Stimulated activated CD8-positive, alpha-beta memory T cell treated with anti-CD3 and anti-CD28 coated beads, Interleukin-4, amount 100 ng/mL, for 1 hour (primary cell): ENCODE results near the gene INPP5E.
"Not testable (repeated sequence)": the region's sequence is repeated elsewhere in the genome, so short reads cannot be mapped to it uniquely, and the experiment has no call there.

Source experiments
- DNase-seq, 2 donors: peaks; one replicate each; pipeline ENCODE4 v3.0.0-alpha.2; 2020; ENCODE audit warnings: low read depth in 2 of 2, low spot score in 1 of 2

Gene INPP5E

GRCh38 chr9:136430588-136431234 lies 8.9 kb downstream of the INPP5E start:
- no peak for DNase-seq

- no peak for DNase-seq
Observed at GRCh38 chr9:136429683-136430491, 9.8 kb downstream of the INPP5E start.

- no peak for DNase-seq
Observed at GRCh38 chr9:136429075-136429628, 10.5 kb downstream of the INPP5E start.

- no peak for DNase-seq
Observed at GRCh38 chr9:136426787-136427186, 12.9 kb downstream of the INPP5E start.

- not testable (repeated sequence) for DNase-seq
Observed at GRCh38 chr9:136425367-136425766, 14.3 kb downstream of the INPP5E start.

- no peak for DNase-seq
Observed at GRCh38 chr9:136424750-136425362, 14.8 kb downstream of the INPP5E start.

GRCh38 chr9:136423432-136424146 lies 16.1 kb downstream of the INPP5E start:
- no peak for DNase-seq

GRCh38 chr9:136422876-136423275 lies 16.8 kb downstream of the INPP5E start:
- no peak for DNase-seq

GRCh38 chr9:136421791-136422190 lies 17.9 kb downstream of the INPP5E start:
- no peak for DNase-seq

GRCh38 chr9:136419092-136419420 lies 20.6 kb downstream of the INPP5E start:
- DNase-seq: no peak

GRCh38 chr9:136418182-136419091 lies 21.2 kb downstream of the INPP5E start:
- no peak for DNase-seq

GRCh38 chr9:136416914-136417313 lies 22.7 kb downstream of the INPP5E start:
- DNase-seq: no peak

- no peak for DNase-seq
Observed at GRCh38 chr9:136416427-136416826, 23.2 kb downstream of the INPP5E start.

GRCh38 chr9:136412962-136413361 lies 26.7 kb downstream of the INPP5E start:
- DNase-seq: no peak

- no peak for DNase-seq
Observed at GRCh38 chr9:136411378-136411777, 28.3 kb downstream of the INPP5E start.

- peak; percentile 94 to 96 for DNase-seq
Observed at GRCh38 chr9:136410500-136411287, 29.0 kb downstream of the INPP5E start, which contains the start of the genes ENTR1 and PMPCA. TSS of gene ENTR1 (minus strand) at chr9:136410614. CDS start at chr9:136410397, 217 bp downstream. TSS of gene PMPCA (plus strand) at chr9:136410658. CDS start at chr9:136410669, 11 bp downstream.

- DNase-seq: no peak
Observed at GRCh38 chr9:136409557-136410455, 29.8 kb downstream of the INPP5E start.

GRCh38 chr9:136407911-136408310 lies 31.7 kb downstream of the INPP5E start:
- no peak for DNase-seq
